Hematopoietic multipotent progenitor cell (in vitro differentiated cells): ENCODE data around the gene STAB2. TPM values are rescaled to one million over a fixed set of nuclear protein-coding genes. Genes with fewer than 3 reads are reported as not detected.
A peak's percentile ranks its signal among the peaks of the same experiment; 100 is the strongest.

Experiments
- DNase-seq, 3 donors: peaks; one replicate each; pipeline ENCODE4 v3.0.0-alpha.2; 2011 to 2015; ENCODE audit warnings: low read depth in 2 of 3, low spot score in 2 of 3
- total RNA-seq: library from RNA; depleted of rRNA; stranded (reverse); fragments of >200 nt; gene quantifications from one replicate; pipeline ENCODE4 v1.2.3, GENCODE V29; 2012

STAB2 gene
- total RNA-seq, 1 donor, result not detected

- no peak for DNase-seq
Observed at GRCh38 chr12:103736572-103736971, 149.5 kb downstream of the STAB2 start.

GRCh38 chr12:103737881-103738280, 150.8 kb downstream of the STAB2 start:
- DNase-seq, result no peak

GRCh38 chr12:103742349-103742932, 155.4 kb downstream of the STAB2 start:
- no peak for DNase-seq

GRCh38 chr12:103743788-103744187, 156.7 kb downstream of the STAB2 start:
- no peak for DNase-seq

- no peak for DNase-seq
Observed at GRCh38 chr12:103745962-103746361, 158.9 kb downstream of the STAB2 start.

- DNase-seq, result no peak
Observed at GRCh38 chr12:103748002-103748401, 160.9 kb downstream of the STAB2 start.

- no peak for DNase-seq
Observed at GRCh38 chr12:103748875-103749274, 161.8 kb downstream of the STAB2 start.

- DNase-seq, result peak in 1 of 3 donors; percentile 7
Observed at GRCh38 chr12:103751171-103751570, 164.1 kb downstream of the STAB2 start.

GRCh38 chr12:103751600-103751999, 164.5 kb downstream of the STAB2 start:
- no peak for DNase-seq

GRCh38 chr12:103755425-103755824, 168.4 kb downstream of the STAB2 start:
- DNase-seq, result no peak

- DNase-seq, result no peak
Observed at GRCh38 chr12:103756443-103756842, 169.4 kb downstream of the STAB2 start.

- no peak for DNase-seq
Observed at GRCh38 chr12:103757248-103757647, 170.2 kb downstream of the STAB2 start.

- DNase-seq, result no peak
Observed at GRCh38 chr12:103758310-103759089, 171.4 kb downstream of the STAB2 start.

GRCh38 chr12:103762473-103762872, 175.4 kb downstream of the STAB2 start:
- DNase-seq, result no peak

- no peak for DNase-seq
Observed at GRCh38 chr12:103765322-103765721, 178.2 kb downstream of the STAB2 start.

GRCh38 chr12:103766028-103766427, 179.0 kb downstream of the STAB2 start:
- no peak for DNase-seq

GRCh38 chr12:103768467-103769123, 181.5 kb downstream of the STAB2 start:
- no peak for DNase-seq

- no peak for DNase-seq
Observed at GRCh38 chr12:103769240-103769945, 182.3 kb downstream of the STAB2 start.

GRCh38 chr12:103771466-103771865, 184.4 kb downstream of the STAB2 start:
- DNase-seq, result peak in 2 of 3 donors; percentile 32 to 71

GRCh38 chr12:103772367-103773108, 185.5 kb downstream of the STAB2 start:
- DNase-seq, result no peak
